ENCODE data around the gene BAZ2B. TPM values are rescaled to one million over a fixed set of nuclear protein-coding genes. Genes with fewer than 3 reads are reported as not detected.

BAZ2B gene
- total and polyA plus RNA-seq, 2 donors (not counting 3 experiments of a cell fraction or from before 2014, with no cell fraction given): 22.1 to 73.8 TPM

DNA sequence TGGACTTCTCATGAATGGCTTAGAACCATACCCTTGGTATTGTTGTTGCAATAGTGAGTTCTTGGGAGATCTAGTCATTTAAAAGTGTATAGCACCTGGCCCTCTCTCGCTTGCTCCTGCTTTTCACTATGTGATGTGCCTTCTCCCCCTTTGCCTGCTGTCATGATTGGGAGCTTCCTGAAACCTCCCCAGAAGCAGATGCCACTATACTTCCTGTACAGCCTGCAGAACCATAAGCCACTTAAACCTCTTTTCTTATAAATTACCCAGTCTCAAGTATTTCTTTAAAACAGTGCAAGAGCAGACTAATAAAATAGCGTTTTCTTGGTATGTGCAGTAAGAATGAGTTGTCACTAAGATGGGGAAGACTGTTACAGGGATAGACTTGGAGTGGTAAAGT lies 31.6 kb downstream of the BAZ2B start:
- no TSS peak for BruUV-seq (replicated peaks)
- H3K79me2 ChIP-seq (ENCODE audit: control insufficient read depth, insufficient read depth, low read length): peaks cover 2% of the 10 kb centered on the region
- no peak for FAIRE-seq

DNA sequence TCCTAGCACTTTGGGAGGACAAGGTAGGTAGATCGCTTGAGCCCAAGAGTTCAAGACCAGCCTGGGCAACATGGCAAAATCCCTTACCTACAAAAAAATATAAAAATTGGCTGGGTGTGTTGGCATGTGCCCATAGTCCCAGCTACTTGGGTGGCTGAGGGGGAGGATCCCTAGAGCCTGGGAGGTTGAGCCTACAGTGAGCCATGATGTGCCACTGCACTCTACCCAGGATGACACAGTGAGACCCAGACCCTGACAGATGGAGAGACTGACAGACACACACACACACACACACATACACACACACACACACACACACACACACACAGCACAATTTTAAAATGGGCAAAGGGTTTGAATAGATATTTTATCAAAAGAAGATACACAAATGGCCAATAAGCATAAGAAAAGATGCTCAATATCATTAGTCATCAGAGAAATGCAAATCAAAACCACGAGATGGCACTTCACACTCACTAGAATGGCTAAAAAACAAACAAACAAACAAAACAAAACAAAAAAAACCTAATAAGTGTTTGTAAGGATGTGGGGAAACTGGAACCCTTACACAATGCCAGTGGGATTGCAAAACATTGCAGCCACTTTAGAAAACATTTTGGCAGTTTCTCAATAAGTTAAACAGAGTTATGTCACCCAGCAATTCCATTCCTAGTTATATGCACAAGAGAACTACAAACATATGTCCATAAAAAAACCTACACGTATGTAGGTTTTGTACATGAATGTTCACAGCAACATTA lies 42.3 kb downstream of the BAZ2B start:
- no peak overlapping the region for H3K4me3 ChIP-seq (replicated peaks in 1 of 3; ENCODE audit: insufficient read depth in 1 of 3, low read depth in 1 of 3, low read length in 3 of 3)
- H3K9me1 ChIP-seq (replicated peaks; ENCODE audit: control insufficient read depth, extremely low read depth, insufficient read depth, low read length): no peaks in the 10 kb centered on the region
- CTCF ChIA-PET: no interaction called here
- POLR2A ChIA-PET: no interaction called here
- H3K9ac ChIP-seq (replicated peaks; ENCODE audit: extremely low read depth, insufficient read depth, low read length): no peak overlapping the region
- dilution Hi-C loops (cut with MboI; ENCODE audit: extremely low pct_ligation_motif_present, low sequenced_read_pairs) (no loop called here), intact Hi-C loops (cut with micrococcal nuclease) (no loop called here)
- H2AFZ ChIP-seq (ENCODE audit: low read depth, low read length): no peak overlapping the region
- peaks cover 11% of the 10 kb centered on the region for H3K79me2 ChIP-seq (ENCODE audit: control insufficient read depth, insufficient read depth, low read length)
- H3K4me2 ChIP-seq (ENCODE audit: insufficient read depth, low read length): no peak overlapping the region
- no peak overlapping the region for H3K27ac ChIP-seq (ENCODE audit: insufficient read depth, low read depth, low read length)
- H3K27me3 ChIP-seq (ENCODE audit: control insufficient read depth in 2 of 2, insufficient read depth in 2 of 2, low read length in 2 of 2): no peaks in the 10 kb centered on the region
- no peak for DNase-seq (ENCODE audit: low read depth, low spot score)
- no peaks in the 10 kb centered on the region for H3K36me3 ChIP-seq (ENCODE audit: control insufficient read depth in 2 of 2, extremely low read depth in 1 of 2, insufficient read depth in 2 of 2, low read length in 2 of 2)
- TF ChIP-seq POLR2AphosphoS5 (IDR thresholded peaks at IDR 0.05; ENCODE audit: insufficient read depth, low read depth, low read length) (no peak), JUN (IDR thresholded peaks at IDR 0.05; ENCODE audit: borderline replicate concordance, insufficient read depth, insufficient read length, low read depth) (no peak), MYC (IDR thresholded peaks at IDR 0.05; ENCODE audit: low read depth, low read length) (no peak), GATA2 (IDR thresholded peaks at IDR 0.05; ENCODE audit: insufficient read depth, insufficient read length, low read depth, low read length) (no peak), POLR2A (IDR thresholded peaks at IDR 0.05; ENCODE audit: low read depth, low read length) (no peak), FOS (IDR thresholded peaks at IDR 0.05; ENCODE audit: borderline replicate concordance, insufficient read depth, low read length) (no peak), EZH2 (IDR thresholded peaks at IDR 0.05; ENCODE audit: borderline replicate concordance, low read depth, low read length, severe bottlenecking) (no peak)
- TF ChIP-seq, protein P1, sequence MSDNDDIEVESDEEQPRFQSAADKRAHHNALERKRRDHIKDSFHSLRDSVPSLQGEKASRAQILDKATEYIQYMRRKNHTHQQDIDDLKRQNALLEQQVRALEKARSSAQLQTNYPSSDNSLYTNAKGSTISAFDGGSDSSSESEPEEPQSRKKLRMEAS (IDR thresholded peaks at IDR 0.05; ENCODE audit: insufficient read depth, insufficient read length): no peak
- TF ChIP-seq, protein P2, sequence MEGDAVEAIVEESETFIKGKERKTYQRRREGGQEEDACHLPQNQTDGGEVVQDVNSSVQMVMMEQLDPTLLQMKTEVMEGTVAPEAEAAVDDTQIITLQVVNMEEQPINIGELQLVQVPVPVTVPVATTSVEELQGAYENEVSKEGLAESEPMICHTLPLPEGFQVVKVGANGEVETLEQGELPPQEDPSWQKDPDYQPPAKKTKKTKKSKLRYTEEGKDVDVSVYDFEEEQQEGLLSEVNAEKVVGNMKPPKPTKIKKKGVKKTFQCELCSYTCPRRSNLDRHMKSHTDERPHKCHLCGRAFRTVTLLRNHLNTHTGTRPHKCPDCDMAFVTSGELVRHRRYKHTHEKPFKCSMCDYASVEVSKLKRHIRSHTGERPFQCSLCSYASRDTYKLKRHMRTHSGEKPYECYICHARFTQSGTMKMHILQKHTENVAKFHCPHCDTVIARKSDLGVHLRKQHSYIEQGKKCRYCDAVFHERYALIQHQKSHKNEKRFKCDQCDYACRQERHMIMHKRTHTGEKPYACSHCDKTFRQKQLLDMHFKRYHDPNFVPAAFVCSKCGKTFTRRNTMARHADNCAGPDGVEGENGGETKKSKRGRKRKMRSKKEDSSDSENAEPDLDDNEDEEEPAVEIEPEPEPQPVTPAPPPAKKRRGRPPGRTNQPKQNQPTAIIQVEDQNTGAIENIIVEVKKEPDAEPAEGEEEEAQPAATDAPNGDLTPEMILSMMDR (IDR thresholded peaks at IDR 0.05; ENCODE audit: extremely low read depth in 1 of 2, insufficient read depth in 1 of 2, low read depth in 1 of 2, low read length in 2 of 2): no peak
- no peak for FAIRE-seq
- BruUV-seq (replicated peaks): no TSS peak
- H3K4me1 ChIP-seq (ENCODE audit: control insufficient read depth, extremely low read depth, insufficient read depth, low read length): no peaks in the 10 kb centered on the region
- H4K20me1 ChIP-seq (replicated peaks; ENCODE audit: control insufficient read depth, extremely low read depth, insufficient read depth, low read length): no peaks in the 10 kb centered on the region
- no peaks in the 10 kb centered on the region for H3K9me3 ChIP-seq (replicated peaks; ENCODE audit: control insufficient read depth, insufficient read depth, low read length)

More for the DNA sequence above, 31.6 kb downstream of the BAZ2B start:
- Histone ChIP-seq H3K9ac (replicated peaks; ENCODE audit: extremely low read depth, insufficient read depth, low read length) (no peak overlapping the region), H3K4me1 (ENCODE audit: control insufficient read depth, extremely low read depth, insufficient read depth, low read length) (no peaks in the 10 kb centered on the region), H3K36me3 (ENCODE audit: control insufficient read depth in 2 of 2, extremely low read depth in 1 of 2, insufficient read depth in 2 of 2, low read length in 2 of 2) (no peaks in the 10 kb centered on the region), H3K9me3 (replicated peaks; ENCODE audit: control insufficient read depth, insufficient read depth, low read length) (no peaks in the 10 kb centered on the region), H3K4me3 (replicated peaks in 1 of 3; ENCODE audit: insufficient read depth in 1 of 3, low read depth in 1 of 3, low read length in 3 of 3) (no peak overlapping the region), H3K27ac (ENCODE audit: insufficient read depth, low read depth, low read length) (no peak overlapping the region), H3K4me2 (ENCODE audit: insufficient read depth, low read length) (no peak overlapping the region), H2AFZ (ENCODE audit: low read depth, low read length) (no peak overlapping the region), H3K27me3 (ENCODE audit: control insufficient read depth in 2 of 2, insufficient read depth in 2 of 2, low read length in 2 of 2) (no peaks in the 10 kb centered on the region), H4K20me1 (replicated peaks; ENCODE audit: control insufficient read depth, extremely low read depth, insufficient read depth, low read length) (peaks cover 6% of the 10 kb centered on the region), H3K9me1 (replicated peaks; ENCODE audit: control insufficient read depth, extremely low read depth, insufficient read depth, low read length) (no peaks in the 10 kb centered on the region)
- TF ChIP-seq MYC (IDR thresholded peaks at IDR 0.05; ENCODE audit: low read depth, low read length) (no peak), POLR2AphosphoS5 (IDR thresholded peaks at IDR 0.05; ENCODE audit: insufficient read depth, low read depth, low read length) (no peak), FOS (IDR thresholded peaks at IDR 0.05; ENCODE audit: borderline replicate concordance, insufficient read depth, low read length) (no peak)
- TF ChIP-seq, protein P2 (IDR thresholded peaks at IDR 0.05; ENCODE audit: extremely low read depth in 1 of 2, insufficient read depth in 1 of 2, low read depth in 1 of 2, low read length in 2 of 2): no peak
- no peak for DNase-seq (ENCODE audit: low read depth, low spot score)
- dilution Hi-C loops (cut with MboI; ENCODE audit: extremely low pct_ligation_motif_present, low sequenced_read_pairs) (no loop called here), intact Hi-C loops (cut with micrococcal nuclease) (no loop called here)
- ChIA-PET CTCF (no interaction called here), POLR2A (no interaction called here)

Data from endothelial cell of umbilical vein (primary cell).